OCI-LY1 (cell line): ENCODE data around the gene TET1.
"Not testable (repeated sequence)": the region's sequence is repeated elsewhere in the genome, so short reads cannot be mapped to it uniquely, and the experiment has no call there.

Experiments used
- H2AFZ ChIP-seq: fragments of 200-600 bp; sonication (generic), shearing (Covaris generic); 2 replicates; pipeline ENCODE4 v1.6.0; 2014; ENCODE audit warnings: antibody characterized with exemption, mild to moderate bottlenecking, low read length
- H3F3A ChIP-seq: fragments of 200-600 bp; sonication (generic), shearing (Covaris generic); 2 replicates; pipeline ENCODE4 v1.6.0; 2014; ENCODE audit warnings: mild to moderate bottlenecking, antibody characterized with exemption, low read length, moderate library complexity; ENCODE audit not compliant: insufficient read depth
- H3K27ac ChIP-seq: fragments of 200-600 bp; sonication (generic); 2 replicates; pipeline ENCODE4 v1.5.1; 2014; ENCODE audit warnings: low read length, mixed run types, mild to moderate bottlenecking, low read depth; ENCODE audit not compliant: poor library complexity, severe bottlenecking
- H3K27me3 ChIP-seq: fragments of 200-600 bp; sonication (generic); 2 replicates; pipeline ENCODE4 v1.6.0; 2014; ENCODE audit warnings: antibody characterized with exemption, mild to moderate bottlenecking, low read length, moderate library complexity; ENCODE audit not compliant: insufficient read depth
- H3K36me3 ChIP-seq: fragments of 200-600 bp; sonication (generic); 2 replicates; pipeline ENCODE4 v1.6.1; 2014; ENCODE audit warnings: mild to moderate bottlenecking, antibody characterized with exemption, low read length, moderate library complexity, mixed read lengths; ENCODE audit not compliant: insufficient read depth
- H3K4me1 ChIP-seq: fragments of 200-600 bp; sonication (generic); 2 replicates; pipeline ENCODE4 v1.5.1; 2014; ENCODE audit warnings: mild to moderate bottlenecking, low read length, moderate library complexity; ENCODE audit not compliant: insufficient read depth, severe bottlenecking
- H3K4me2 ChIP-seq: fragments of 200-600 bp; sonication (generic), shearing (Covaris generic); 2 replicates; pipeline ENCODE4 v1.6.1; 2014; ENCODE audit warnings: low read length
- H3K4me3 ChIP-seq: fragments of 200-600 bp; sonication (generic); 2 replicates; pipeline ENCODE4 v1.5.1; 2014; ENCODE audit warnings: low read length, low read depth, mild to moderate bottlenecking, mixed read lengths; ENCODE audit not compliant: poor library complexity, severe bottlenecking
- H3K79me2 ChIP-seq: fragments of 200-600 bp; shearing (Covaris generic); 2 replicates; pipeline ENCODE4 v1.6.1; 2016; ENCODE audit warnings: mixed run types, low read length, mixed read lengths; ENCODE audit not compliant: insufficient read depth
- H3K9ac ChIP-seq: fragments of 200-600 bp; sonication (generic), shearing (Covaris generic); 2 replicates; pipeline ENCODE4 v1.6.1; 2014; ENCODE audit warnings: mild to moderate bottlenecking, low read length, mixed read lengths
- H3K9me2 ChIP-seq: fragments of 200-600 bp; sonication (generic), shearing (Covaris generic); 2 replicates; pipeline ENCODE4 v1.6.1; 2014; ENCODE audit warnings: low read depth, mild to moderate bottlenecking, low read length, mixed read lengths
- H3K9me3 ChIP-seq: fragments of 200-600 bp; shearing (Covaris generic); 2 replicates; pipeline ENCODE4 v1.6.1; 2014; ENCODE audit warnings: low read length, mixed read lengths
- H4K20me1 ChIP-seq: fragments of 200-600 bp; sonication (generic), shearing (Covaris generic); 2 replicates; pipeline ENCODE4 v1.6.0; 2016; ENCODE audit warnings: mild to moderate bottlenecking, low read length; ENCODE audit not compliant: insufficient read depth
- EZH2 ChIP-seq: fragments of 200-600 bp; sonication (generic), shearing (Covaris generic); IDR thresholded peaks from 2 replicates; pipeline ENCODE4 v1.8.0; 2017; ENCODE audit warnings: borderline replicate concordance, mixed run types, mild to moderate bottlenecking, antibody characterized with exemption, low read length, moderate library complexity, mixed read lengths
- TF ChIP-seq, protein P1 (sequence below): fragments of 200-600 bp; sonication (generic), shearing (Covaris generic); IDR thresholded peaks from 2 replicates; pipeline ENCODE4 v1.5.1; 2017; ENCODE audit warnings: mild to moderate bottlenecking, antibody characterized with exemption, low read length, moderate library complexity, mixed read lengths

Gene TET1

DNA sequence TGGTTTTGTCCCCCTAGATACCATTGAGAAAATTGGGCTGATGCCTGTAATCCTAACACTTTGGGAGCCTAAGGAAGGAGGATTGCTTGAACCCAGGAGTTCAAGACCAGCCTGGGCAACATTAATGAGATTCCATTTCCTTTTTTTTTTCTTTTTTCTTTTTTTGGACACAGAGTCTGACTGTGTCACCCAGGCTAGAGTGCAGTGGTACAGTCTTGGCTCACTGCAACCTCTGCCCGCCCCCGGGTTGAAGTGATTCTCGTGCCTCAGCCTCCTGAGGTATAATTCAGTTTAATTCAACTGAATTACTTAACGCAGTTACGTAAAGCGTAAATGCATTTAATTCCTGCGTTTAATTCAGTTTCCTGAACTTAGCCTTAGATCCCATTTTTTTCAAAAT lies 174.2 kb downstream of the TET1 start:
- Histone ChIP-seq H3K9ac (no peak overlapping the region), H3K4me1 (no peaks in the 10 kb centered on the region), H3K79me2 (peaks cover 17% of the 10 kb centered on the region; the same call in 1 of the 2 replicates), H3F3A (no peaks in the 10 kb centered on the region), H4K20me1 (no peaks in the 10 kb centered on the region), H3K36me3 (peaks cover 91% of the 10 kb centered on the region), H3K4me2 (no peak overlapping the region), H3K27me3 (no peaks in the 10 kb centered on the region), H3K27ac (no peak overlapping the region), H3K4me3 (no peak overlapping the region), H3K9me2 (no peaks in the 10 kb centered on the region), H2AFZ (no peak overlapping the region), H3K9me3 (no peaks in the 10 kb centered on the region)
- TF ChIP-seq EZH2 = no peak
- TF ChIP-seq, protein P1, sequence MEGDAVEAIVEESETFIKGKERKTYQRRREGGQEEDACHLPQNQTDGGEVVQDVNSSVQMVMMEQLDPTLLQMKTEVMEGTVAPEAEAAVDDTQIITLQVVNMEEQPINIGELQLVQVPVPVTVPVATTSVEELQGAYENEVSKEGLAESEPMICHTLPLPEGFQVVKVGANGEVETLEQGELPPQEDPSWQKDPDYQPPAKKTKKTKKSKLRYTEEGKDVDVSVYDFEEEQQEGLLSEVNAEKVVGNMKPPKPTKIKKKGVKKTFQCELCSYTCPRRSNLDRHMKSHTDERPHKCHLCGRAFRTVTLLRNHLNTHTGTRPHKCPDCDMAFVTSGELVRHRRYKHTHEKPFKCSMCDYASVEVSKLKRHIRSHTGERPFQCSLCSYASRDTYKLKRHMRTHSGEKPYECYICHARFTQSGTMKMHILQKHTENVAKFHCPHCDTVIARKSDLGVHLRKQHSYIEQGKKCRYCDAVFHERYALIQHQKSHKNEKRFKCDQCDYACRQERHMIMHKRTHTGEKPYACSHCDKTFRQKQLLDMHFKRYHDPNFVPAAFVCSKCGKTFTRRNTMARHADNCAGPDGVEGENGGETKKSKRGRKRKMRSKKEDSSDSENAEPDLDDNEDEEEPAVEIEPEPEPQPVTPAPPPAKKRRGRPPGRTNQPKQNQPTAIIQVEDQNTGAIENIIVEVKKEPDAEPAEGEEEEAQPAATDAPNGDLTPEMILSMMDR = no peak

DNA sequence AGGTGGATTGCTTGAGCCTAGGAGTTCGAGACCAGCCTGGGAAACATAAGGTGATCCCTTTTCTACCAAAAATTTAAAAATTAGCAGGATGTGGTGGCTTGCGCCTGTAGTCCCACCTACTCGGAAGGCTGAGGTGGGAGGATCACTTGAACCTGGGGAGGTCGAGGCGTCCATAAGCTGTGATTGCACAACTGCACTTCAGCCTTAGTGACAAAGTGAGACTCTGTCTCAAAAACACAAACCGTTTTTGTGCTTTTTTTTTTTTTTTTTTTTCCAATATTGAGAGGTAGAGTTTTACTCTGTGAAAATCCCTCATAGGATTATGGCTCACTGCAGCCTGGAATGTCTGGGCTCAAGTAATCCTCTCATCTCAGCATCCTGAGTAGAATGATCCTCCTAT lies 175.0 kb downstream of the TET1 start:
- H3K4me1 ChIP-seq = no peaks in the 10 kb centered on the region
- H3F3A ChIP-seq = no peaks in the 10 kb centered on the region
- TF ChIP-seq, protein P1 = no peak
- no peak for TF ChIP-seq EZH2
- no peaks in the 10 kb centered on the region for H3K9me2 ChIP-seq
- no peak overlapping the region for H3K9ac ChIP-seq
- H3K79me2 ChIP-seq = peaks cover 17% of the 10 kb centered on the region; the same call in 1 of the 2 replicates
- H3K4me3 ChIP-seq = no peak overlapping the region
- H2AFZ ChIP-seq = no peak overlapping the region
- peaks cover 91% of the 10 kb centered on the region for H3K36me3 ChIP-seq
- no peak overlapping the region for H3K27ac ChIP-seq
- no peaks in the 10 kb centered on the region for H3K9me3 ChIP-seq
- no peaks in the 10 kb centered on the region for H4K20me1 ChIP-seq
- no peaks in the 10 kb centered on the region for H3K27me3 ChIP-seq
- no peak overlapping the region for H3K4me2 ChIP-seq

DNA sequence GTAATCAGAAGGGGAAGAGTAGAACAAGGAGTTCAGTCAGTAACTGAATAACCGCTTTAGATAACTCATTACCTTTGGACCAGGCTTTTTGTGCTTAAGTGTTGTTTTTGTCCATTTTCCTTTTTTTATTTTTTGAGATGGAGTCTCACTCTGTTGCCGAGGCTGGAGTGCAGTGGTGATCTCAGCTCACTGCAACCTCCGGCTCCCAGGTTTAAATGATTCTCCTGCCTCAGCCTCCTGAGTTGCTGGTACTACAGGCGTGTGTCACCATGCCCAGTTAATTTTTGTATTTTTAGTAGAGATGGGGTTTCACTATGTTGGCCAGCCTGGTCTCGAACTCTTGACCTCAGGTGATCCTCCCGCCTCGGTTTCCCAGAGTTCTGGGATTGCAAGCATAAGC lies 175.6 kb downstream of the TET1 start:
- H3K4me2 ChIP-seq, H3K27ac ChIP-seq, H3K4me3 ChIP-seq, H3K9me3 ChIP-seq, H3K9me2 ChIP-seq, H2AFZ ChIP-seq, H3K9ac ChIP-seq, H3F3A ChIP-seq, H4K20me1 ChIP-seq, H3K27me3 ChIP-seq, H3K4me1 ChIP-seq: not testable (repeated sequence)
- Histone ChIP-seq H3K36me3 (peaks cover 91% of the 10 kb centered on the region), H3K79me2 (peaks cover 17% of the 10 kb centered on the region; the same call in 1 of the 2 replicates)

DNA sequence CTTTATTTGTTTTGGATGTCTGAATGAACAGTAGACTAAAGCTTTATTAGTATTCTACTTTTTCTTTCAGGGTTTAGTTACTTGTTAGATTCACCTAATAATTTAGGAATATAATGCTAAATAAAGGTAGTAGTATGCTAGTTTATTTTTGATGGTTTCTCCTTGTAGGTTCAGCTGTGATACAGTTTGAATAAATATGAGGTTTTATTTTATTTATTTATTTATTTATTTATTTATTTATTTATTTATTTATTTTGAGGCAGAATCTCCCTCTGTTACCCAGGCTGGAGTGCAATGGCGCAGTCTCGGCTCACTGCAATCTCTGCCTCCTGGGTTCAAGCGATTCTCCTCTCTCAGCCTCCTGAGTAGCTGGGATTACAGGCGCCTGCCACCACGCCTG lies 180.5 kb downstream of the TET1 start:
- H3K9me3 ChIP-seq, H4K20me1 ChIP-seq, H3K4me3 ChIP-seq, H3K4me1 ChIP-seq, H3K27me3 ChIP-seq, H3K79me2 ChIP-seq, H2AFZ ChIP-seq, H3K27ac ChIP-seq, H3K9me2 ChIP-seq, H3K9ac ChIP-seq, H3K4me2 ChIP-seq, H3F3A ChIP-seq: not testable (repeated sequence)
- peaks cover 84% of the 10 kb centered on the region for H3K36me3 ChIP-seq
